Neural cell (in vitro differentiated cells): Measurements from ENCODE around the gene MYLK3.

Experiments used
- EZH2 ChIP-seq: fragments of 200-600, 300-800 bp; shearing (Covaris generic), sonication (generic); IDR thresholded peaks from 2 replicates; pipeline ENCODE4 v1.6.1; 2014; ENCODE audit warnings: antibody characterized with exemption, low read length, borderline replicate concordance, mild to moderate bottlenecking; ENCODE audit not compliant: insufficient read depth, poor library complexity, severe bottlenecking
- POLR2AphosphoS5 ChIP-seq: IDR thresholded peaks from 2 replicates; pipeline ENCODE4 v1.6.1; 2012
- RAD21 ChIP-seq: fragments of 450-650 bp; conservative IDR thresholded peaks from 2 replicates; pipeline ENCODE4 v1.6.1; 2014; ENCODE audit warnings: antibody characterized with exemption, mild to moderate bottlenecking, moderate library complexity
- TF ChIP-seq, protein P1 (sequence below): fragments of 450-650 bp; IDR thresholded peaks from 2 replicates; pipeline ENCODE4 v1.5.1; 2014; ENCODE audit warnings: antibody characterized with exemption, mild to moderate bottlenecking, moderate library complexity; ENCODE audit not compliant: poor library complexity, severe bottlenecking

DNA sequence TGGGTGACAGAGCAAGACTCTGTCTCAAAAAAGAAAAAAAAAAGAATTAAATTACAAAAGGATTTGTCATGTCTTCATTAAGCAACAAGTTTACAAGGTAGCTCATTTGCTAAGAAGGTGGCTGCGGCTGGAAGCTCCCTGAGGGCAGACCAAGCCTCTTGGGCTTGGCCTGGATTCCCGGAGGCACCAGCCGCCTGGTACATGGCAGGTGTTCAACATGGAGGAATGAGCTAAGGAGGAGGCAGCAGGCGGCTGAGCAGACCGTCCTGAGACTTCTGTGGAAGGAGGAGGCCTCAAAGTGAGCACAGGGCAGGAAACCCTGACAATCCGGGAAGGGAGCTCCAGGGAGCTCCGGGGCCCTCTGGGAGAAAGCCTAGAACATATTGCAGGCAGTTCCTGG is 3.2 kb upstream of the MYLK3 start:
- TF ChIP-seq, protein P1, sequence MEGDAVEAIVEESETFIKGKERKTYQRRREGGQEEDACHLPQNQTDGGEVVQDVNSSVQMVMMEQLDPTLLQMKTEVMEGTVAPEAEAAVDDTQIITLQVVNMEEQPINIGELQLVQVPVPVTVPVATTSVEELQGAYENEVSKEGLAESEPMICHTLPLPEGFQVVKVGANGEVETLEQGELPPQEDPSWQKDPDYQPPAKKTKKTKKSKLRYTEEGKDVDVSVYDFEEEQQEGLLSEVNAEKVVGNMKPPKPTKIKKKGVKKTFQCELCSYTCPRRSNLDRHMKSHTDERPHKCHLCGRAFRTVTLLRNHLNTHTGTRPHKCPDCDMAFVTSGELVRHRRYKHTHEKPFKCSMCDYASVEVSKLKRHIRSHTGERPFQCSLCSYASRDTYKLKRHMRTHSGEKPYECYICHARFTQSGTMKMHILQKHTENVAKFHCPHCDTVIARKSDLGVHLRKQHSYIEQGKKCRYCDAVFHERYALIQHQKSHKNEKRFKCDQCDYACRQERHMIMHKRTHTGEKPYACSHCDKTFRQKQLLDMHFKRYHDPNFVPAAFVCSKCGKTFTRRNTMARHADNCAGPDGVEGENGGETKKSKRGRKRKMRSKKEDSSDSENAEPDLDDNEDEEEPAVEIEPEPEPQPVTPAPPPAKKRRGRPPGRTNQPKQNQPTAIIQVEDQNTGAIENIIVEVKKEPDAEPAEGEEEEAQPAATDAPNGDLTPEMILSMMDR: no peak
- TF ChIP-seq POLR2AphosphoS5 (no peak), RAD21 (no peak), EZH2 (no peak)
